Measurements from ENCODE around the gene RGSL1. TPM values are rescaled to one million over a fixed set of nuclear protein-coding genes. Genes with fewer than 3 reads are reported as not detected.

The RGSL1 gene
- total and polyA plus RNA-seq, 2 of the 8 experiments (the other 6 are each of a cell fraction or from before 2014, with no cell fraction given): not detected

DNA sequence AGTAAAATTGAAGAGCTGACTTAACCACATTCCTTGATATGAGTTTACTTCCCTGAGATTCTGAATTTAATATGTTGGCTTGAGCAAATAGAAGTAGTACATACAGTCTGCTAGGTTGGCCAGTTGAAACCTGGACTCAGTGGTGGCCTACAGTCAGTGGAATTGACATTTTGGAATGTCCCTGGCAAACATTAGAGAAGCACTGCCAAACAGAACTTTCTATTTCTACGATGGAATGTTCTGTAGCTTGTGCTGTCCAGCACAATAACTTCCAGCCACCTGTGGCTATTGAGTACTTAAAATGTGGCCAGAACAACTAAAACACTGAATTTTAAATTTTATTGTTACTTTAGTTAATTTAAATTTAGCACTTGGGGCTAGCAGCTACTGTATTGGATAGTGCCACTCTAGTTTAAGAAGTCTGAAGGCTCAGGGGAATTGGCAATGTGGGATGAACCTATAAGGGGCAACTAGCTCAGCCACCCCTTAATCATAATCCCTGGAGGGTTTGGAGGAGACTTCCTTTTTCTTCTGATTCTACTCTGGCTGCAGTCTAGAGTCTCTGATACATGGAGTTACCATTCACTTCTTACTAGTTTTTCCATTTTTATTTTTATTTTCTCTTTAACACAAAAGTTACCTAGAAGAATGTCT is 39.2 kb upstream of the RGSL1 start (continued):
- TF ChIP-seq TAF1 (IDR thresholded peaks at IDR 0.05; ENCODE audit: low read depth, low read length) (no peak), SIN3A (conservative IDR thresholded peaks at IDR 0.05 in 1 of 2, IDR thresholded peaks at IDR 0.05 in 1 of 2; ENCODE audit: low read depth in 1 of 2, low read length in 2 of 2) (no peak)

Data from H1 (cell line).